ENCODE results near the gene MTCL3.

- no peak for TF ChIP-seq EGR1 (IDR thresholded peaks at IDR 0.05; ENCODE audit: low read depth in 2 of 2)
- no peak for TF ChIP-seq RAD21 (IDR thresholded peaks at IDR 0.05)
- no peak for TF ChIP-seq CTCF (IDR thresholded peaks at IDR 0.05; ENCODE audit: low read depth, low read length, missing input control)
- TF ChIP-seq ZBTB33 (IDR thresholded peaks at IDR 0.05): no peak
- no peak for TF ChIP-seq REST (IDR thresholded peaks at IDR 0.05)
- no peak for TF ChIP-seq MAX (IDR thresholded peaks at IDR 0.05)
- no peak for TF ChIP-seq SP1 (IDR thresholded peaks at IDR 0.05)
- TF ChIP-seq HNF4G (IDR thresholded peaks at IDR 0.05): no peak
- TF ChIP-seq JUND (IDR thresholded peaks at IDR 0.05): no peak
- no peak for TF ChIP-seq TAF1 (conservative IDR thresholded peaks at IDR 0.05)
Measured at GRCh38 chr6:127519469-127519785, 292 bp upstream of the MTCL3 start.
